ELR (cell line): ENCODE results near the gene CIT.

Experiments used
- DNase-seq: peaks from one replicate; pipeline ENCODE4 v3.0.0-alpha.2; 2015; ENCODE audit warnings: low read depth

CIT gene

DNA sequence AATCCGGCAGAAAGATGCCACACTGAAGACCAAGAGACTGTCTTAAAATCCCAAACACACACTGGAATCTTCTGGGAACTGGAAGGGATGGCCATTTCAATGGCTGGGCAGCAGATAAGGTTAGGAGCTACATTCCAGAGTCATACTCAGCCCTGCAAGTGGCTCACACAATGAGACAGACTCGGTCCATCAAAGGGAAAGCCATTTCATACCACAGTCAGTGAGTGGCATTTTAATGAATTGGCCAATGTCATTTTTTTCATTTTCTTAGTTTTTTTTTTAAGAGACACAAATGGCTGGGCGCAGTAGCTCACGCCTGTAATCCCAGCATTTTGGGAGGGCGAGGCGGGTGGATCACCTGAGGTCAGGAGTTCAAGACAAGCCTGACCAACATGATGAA lies 17.9 kb downstream of the CIT start:
- no peak for DNase-seq

DNA sequence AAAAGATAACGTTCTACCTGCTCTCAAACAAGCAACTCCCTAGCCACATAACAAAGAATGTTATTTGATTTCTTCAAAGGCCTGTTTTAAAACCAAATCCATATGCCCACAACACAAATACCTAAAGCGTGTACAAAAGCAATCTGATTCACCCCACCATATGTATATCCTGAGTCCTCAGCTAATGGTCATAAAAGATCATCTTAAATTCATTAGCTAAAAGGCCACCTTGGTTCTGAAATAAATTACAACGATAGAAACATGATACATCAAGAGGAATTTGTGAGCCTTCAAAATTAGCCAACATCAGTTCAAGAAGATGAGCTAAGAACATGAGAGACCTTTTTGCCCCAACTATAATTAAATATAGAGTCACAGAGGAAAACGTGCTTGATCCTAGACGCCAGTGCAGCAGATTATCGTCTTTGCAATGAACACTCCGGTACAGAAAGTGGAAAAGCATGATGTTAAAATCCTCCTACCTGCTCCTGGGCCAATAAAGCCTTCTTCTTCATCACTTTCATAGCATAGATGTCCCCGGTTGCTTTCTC lies 20.0 kb downstream of the CIT start:
- no peak for DNase-seq

DNA sequence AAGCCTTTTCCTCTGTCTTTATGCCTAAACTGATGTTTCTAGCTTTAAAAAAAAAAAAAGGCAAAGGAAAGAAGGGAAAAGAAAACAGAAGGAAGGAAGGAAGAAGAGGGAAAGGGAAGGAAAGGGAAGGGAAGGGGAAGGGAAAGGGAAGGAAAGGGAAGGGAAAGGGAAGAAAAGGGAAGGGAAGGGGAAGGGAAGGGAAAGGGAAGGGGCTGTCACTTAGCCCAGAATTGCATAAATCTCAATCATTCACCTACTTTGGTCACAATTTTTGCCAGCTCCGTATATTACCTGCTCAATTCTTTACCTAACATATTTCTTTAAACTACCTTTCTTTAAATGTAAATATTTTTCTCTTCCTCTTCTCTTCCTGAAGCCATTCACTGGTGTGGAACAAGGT lies 26.8 kb downstream of the CIT start:
- no peak for DNase-seq

DNA sequence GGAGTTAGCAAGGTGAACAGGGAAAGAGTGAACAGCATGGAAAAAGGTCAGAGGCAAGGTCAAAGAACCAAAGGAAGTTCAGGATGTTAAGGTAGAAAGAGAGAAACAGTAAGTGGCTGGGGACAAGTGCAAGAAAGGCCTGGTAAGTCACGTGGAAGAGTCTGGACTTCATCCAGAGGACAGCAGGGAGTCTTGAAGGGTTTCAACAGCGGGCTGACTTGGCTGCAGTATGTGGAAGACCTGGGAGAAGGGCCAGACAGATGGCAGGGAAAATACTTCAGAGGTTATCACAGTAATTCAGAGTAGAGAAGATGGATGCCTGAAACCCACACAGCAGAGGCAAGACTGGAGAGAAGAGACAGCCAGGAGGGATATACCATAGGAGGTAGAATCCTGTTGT lies 34.0 kb downstream of the CIT start:
- no peak for DNase-seq

DNA sequence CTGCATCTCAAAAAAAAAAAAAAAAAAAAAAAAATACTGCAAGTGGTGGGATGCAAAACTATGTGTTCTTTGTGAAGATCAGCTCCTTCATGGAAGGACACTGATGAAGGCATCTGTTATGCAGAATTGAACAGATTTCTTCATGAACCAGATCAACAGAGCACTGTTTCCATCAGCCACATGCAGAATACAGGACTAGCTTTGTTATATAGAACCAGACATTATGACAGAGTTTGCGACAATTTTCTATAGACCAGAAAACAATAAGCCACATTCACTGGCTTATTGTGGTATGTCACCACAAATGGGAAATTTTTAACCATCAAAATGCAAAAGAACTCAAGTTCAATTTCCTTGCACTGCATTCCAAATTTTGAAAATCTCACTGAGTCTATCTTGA lies 34.7 kb downstream of the CIT start:
- no peak for DNase-seq

DNA sequence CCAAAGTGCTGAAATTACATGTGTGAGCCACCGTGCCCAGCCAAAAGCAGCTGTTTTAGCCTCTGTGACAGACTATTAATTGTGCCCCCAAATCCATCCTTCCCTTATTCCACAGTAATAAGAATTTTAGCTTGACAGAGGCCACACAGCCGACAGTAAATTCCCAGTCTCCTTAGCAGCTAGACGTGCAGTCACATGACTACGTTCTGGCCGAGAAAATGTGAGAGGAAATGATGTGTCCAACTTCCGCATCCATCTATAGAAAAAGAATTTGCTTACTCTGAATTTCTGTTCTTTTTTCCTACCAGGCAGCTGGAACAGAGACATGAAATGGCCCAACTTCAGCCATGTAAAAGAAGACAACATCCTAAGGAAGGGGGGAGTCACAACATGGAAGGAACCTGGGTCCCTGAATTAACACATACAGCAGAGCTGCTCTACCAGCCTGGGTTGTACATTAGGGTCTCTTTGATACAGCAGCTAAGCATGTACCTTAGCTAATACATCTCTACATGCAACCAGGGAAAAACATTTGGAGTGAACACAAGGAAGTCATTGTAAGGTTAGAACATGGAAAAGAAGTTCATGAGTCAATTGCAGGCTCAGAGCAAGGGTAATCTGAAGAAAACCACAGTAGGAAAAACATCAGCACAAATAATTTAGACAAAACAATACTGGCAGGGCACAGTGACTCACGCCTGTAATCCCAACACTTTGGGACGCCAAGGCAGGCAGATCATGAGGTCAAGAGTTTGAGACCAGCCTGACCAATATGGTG lies 35.5 kb downstream of the CIT start:
- DNase-seq: peak; percentile 44

DNA sequence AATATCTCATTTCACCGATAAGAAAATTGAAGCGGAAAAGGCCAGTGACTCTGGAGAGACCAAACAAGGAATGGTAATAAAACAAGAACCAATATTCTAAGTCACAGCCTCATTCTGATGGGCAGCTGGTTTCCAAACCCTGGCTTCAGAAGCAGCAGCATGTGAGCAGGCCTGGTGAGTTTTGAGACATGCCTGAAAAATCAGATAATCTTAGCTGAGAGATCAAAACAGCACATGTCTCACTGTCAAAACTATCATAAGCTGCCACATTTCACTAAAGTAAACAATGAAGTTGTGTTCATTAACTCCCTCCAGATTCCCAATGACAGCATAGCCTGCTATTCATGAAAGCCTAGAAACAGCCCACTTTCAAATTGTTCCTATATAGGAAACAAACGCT lies 36.5 kb downstream of the CIT start:
- no peak for DNase-seq

DNA sequence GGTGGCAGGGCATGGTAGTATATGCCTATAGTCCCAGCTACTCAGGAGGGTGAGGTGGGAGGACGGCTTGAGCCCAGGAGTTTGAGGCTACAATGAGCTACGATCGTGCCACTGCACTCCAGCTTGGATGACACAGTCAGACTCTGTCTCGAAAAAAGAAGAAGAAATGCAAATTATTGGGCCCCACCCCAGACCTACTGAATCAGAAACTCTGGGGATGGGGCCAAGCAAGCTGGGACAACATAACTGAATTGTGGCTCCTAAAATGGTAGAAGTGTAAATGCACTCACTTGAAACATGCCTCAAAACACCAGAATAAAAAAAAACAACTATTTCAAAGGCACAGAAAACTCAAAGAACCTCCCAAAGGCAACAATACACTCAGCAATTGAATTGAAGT lies 37.0 kb downstream of the CIT start:
- no peak for DNase-seq

DNA sequence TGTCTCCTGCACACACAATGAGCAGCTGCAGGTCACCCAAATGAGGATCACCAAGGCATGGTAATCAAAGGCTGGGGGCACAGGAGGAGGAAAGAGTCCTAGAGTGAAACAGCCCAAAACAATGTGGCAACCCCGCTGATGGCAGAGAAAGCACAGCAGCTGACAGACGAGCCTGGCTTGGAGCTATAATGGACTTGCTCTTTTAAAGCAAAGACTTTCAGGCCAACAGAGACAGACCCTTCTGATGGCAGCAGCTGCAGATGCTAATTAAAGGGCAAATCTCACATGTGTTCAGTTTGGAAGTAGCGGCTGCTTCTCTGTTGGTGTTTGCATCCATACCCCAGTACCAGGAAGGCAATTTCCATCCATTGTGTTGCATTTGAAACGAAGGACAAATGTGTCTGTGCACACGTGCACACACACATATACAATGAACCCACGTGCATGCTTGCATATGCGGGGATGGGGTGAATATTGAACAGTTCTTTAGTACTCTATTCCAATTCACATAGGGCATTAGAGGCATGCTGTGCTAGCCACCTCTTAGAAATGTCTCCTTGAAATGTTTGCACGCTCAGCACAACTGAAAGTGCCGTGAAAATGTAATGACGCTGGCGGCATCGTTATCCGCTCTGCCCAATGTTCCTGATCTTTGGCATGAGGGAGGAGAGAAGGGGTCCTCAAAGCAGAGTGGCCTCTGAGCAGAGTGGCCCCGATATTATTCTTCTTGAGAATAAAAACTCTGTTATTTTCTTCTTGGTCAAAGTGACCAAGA lies 38.1 kb downstream of the CIT start:
- no peak for DNase-seq

DNA sequence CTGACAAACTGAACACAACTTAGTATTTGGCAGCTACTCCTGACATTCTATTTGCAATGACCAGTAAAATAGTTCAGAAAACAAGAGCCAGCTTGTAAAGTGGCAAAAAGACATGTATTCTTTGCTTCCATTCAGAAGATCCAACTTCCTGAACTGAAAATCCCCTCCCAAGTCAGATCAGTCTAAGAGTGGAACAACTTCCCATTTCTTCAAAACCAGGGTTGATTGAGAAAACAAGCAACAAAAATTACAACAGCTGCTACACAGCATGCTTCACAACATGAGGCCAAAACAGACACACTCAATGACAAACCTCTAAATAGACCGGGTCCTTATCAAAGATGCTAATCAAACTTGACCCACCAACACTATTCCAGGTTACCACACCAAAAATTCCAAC lies 40.3 kb downstream of the CIT start:
- DNase-seq: no peak

DNA sequence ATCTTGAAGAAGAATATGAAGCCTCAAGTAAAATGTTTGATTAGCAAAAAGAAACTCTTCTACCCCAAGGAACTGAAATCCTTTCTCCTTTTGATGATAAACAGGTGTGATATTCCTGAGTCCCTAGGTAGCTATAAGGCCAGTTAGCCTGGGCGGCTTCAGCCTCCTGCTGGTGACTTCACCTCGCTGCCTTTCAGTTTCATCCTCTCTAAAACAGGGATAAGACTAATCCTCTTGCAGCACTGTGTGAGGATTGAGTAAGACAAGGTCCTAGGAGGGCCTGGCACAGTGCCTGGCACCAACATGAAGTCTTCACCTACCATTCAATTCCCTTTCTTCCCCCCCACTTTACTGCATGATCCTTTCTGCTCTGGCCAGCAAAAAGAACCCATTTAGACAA lies 42.1 kb downstream of the CIT start:
- DNase-seq: peak; percentile 30

DNA sequence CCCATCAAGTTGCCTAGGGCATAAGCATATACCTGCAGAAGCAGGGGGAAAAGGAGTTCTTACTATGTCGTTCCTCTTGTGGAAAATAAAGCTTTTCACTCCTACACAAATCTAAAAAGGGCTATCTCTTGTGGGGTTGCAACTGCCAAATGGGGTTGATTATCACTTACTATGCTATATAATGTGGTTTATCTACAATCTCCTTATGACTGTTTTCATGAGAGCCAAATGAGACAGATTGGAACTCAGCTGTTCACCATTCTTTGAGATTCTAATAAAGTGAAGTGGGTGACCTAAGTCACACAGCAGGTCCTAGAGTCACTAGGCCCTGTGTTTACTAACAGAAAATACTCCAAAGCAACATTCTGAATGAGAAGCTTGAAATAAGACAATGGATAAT lies 47.7 kb downstream of the CIT start:
- no peak for DNase-seq

DNA sequence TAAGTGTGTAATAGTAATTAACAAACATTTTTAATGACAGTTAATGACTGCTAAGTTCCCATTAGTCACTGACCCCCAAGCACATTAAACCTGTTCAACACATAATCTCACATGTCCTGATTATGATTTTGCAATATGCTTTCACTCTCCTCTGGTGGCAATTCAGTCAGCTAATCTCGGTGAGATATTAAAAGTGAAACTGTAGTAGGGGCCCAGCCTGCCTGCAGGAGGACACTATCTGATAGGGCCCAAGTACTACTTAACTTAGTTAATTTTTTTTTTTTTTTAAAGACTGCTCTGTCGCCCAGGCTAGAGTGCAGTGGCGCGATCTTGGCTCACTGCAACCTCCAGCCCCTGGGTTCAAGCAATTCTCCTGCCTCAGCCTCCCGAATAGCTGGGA lies 48.8 kb downstream of the CIT start:
- DNase-seq: no peak

DNA sequence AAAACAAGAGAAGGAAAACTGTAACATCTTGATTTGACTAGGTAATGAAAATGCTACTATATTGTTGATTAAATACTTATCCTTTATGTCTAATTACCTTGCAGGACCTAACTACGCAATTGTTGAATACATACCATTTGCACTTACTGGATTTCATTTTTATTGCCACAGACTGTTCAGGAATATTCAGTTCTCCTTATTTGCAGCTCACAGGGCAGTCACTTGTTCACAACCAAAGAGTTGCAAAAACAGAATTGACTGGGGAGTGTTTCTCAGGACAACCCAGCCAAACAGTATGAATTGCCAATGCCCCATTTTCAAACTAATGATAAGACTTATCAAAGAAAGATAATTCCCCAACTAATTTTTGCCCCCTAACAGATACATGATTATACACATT lies 49.4 kb downstream of the CIT start:
- DNase-seq: no peak

DNA sequence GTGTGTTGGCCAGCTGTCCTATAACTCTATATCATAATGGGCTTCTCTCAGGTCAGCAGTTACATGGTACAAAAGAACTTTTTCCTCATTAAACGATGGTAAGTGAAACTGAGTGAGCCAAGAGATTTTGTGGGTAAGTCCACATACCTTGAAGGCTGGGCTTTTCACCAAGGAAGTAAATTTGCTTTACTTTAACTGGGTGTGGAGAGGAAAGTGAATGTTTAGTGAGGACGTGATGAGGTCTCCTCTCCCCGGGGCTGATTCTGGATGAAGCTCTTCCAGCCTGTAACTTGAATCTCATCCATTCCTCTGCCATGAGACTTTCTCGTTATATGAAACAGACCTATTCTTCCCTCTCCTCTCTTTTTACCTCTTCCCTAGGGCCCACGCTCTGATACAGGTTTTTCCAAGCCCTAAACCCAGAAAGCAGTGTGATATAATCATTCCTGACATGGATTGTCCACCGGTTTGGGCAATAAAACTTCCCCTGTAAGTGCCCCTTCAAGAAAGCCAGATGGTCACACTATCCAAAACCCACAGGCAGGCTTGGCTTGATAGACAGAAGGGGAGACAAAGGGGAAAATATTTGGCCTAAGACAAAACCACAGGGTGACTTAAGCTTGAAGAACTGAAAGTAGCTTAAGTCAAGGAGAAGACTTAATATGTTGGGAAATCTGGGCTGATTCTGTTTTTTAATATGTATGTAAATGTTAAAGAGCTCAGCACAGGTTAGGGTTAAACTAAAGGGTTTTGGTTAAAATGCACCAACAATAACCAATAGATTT lies 50.3 kb downstream of the CIT start:
- DNase-seq: no peak

DNA sequence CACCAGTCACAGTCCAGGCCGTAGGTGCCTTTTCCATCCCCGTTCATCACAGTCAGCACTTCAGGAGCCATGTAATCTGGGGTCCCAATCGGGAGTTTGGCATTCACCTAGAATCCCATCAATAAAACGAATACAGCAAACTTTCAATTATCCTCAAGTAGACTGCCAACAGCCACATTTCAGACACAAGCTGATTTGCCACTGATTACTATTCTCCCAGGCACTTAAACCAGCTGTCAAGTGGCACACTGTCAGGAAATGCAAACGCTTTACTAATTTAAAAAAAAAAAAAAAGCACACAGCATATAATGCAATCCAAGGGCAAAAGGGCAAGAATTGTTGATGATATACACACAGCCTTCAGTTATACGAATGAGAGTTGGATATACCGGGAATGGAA lies 51.9 kb downstream of the CIT start:
- no peak for DNase-seq

DNA sequence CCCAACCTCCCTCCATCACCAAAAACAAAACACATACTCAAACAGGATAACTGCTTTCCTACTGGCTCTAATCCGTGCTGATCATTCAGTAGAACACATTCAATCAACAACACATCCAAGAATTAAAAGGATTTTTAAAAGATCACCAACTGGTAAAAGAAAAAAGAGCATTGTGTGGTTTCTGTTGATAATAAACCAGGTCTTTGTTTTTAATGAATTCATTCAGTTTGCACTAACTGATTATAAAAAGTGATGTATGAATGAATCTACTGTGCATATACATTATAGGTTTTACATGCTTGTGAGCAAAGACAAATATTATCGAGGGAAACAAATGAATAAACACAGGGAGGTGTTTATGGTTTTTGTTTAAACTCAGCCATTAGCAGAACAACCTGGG lies 55.1 kb downstream of the CIT start:
- DNase-seq: no peak

DNA sequence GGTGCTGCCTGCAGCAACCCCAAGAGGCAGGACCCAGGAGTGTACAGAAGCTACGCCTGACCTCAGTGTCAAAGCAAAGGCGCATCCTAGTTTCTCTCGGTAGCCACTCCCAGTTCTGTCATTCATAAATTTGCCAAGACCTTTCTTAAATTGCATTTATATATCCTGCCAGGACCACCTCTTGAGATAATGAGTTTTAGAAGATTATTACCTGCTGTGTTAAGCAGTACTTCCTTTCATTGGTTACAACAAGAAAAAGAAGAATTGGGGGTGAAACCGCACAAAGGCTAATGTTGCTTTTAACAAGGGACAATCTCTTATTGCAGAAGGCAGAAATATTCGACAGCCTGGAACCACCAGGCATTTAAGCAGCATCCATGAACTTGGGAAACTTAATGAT lies 57.8 kb downstream of the CIT start:
- DNase-seq: no peak

DNA sequence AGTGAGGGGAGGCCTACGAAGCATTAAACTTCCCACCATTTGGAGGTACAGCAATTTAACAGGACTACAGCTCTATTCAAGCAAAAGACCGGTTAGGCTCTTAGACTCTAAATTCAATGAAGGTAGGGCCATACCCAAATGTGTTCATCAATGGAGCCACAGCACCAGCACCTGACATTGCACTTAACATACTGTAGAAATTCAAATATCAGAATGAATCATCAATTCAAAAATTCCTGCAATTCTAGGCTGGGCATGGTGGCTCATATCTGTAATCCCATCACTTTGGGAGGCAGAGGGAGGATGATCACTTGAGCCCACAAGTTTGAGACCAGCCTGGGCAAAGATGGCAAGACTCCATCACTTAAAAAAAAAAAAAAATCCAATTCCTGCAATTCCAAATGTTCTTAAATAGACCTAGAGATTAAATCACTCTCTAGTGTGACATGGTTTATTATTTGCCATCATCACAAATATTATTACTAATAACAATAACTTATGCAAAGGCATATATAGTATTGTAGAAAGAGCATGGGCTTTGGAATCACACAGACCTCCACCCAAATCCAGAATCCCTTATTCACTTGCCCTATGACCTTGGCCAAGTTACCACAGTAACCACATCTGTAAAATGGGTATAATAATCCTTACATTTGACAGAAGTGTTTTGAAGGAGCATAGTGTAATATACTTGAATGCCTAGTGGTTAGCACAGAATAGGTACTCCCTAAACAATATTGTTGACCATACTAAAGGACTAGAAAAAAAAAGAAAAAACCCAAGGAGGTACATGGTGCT lies 59.4 kb downstream of the CIT start:
- DNase-seq: peak; percentile 21

DNA sequence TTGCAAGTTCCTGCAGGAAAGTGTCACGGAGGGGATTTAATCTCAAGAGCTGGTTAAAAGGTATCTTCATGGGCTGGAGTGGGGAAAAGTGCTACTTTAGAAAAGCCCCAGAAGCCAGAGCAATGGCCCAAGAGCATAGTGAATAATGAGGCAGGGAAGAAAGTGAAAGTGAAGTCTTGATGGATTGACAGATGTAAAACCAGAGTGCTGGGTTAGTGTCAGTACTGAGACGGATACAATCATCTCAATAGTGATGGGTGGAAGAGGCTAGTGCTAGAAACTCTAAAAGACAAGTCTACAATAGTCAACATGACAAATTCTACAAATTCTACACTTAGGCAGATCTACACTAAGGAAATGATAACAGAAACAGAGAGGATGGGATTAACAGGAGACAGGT lies 68.1 kb downstream of the CIT start:
- DNase-seq: no peak

DNA sequence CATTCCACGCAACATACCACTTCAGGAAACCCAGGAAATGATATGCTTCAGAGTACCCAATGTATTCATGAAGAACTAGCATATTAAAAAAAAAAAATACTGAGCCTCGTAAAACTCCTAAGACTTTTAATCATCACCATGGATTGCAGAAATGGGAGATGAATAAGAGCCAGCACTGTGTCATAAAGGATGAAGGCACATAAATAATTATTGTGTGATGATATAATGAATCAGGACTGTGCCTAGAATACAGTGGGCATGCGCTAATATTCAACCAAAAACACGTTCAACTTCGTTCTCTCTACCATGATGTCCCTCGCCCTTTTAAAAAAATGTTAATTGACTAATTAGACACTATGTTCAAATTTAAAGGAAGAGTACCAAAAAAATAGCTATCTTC lies 68.7 kb downstream of the CIT start:
- DNase-seq: peak; percentile 88

DNA sequence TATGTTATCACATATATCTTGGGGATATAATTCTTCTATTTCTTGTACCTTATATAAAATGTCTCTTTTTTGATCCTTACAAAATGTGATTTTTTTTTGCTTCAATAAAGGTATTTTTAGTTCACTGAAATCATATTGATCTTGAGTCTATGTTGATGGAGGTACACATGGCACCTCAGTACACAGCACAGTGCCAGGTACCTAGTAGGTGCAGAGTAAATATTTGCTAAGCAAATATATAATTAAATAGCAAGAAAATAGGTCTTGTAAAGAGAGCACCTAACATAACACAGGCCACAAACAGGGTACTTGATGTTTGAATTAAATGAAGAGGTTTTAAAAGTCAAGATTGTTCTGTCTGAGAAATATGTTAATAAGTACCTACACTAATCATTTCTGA lies 69.7 kb downstream of the CIT start:
- DNase-seq: no peak
